GM21360 (cell line): ENCODE results near the gene CACNG4.

Experiments
- ATAC-seq: cut with Tn5 transposase; IDR thresholded peaks from one replicate; pipeline ENCODE4 v1.9.1; 2021; ENCODE audit warnings: mild to moderate bottlenecking, moderate library complexity; ENCODE audit not compliant: unreplicated experiment

CACNG4 gene

DNA sequence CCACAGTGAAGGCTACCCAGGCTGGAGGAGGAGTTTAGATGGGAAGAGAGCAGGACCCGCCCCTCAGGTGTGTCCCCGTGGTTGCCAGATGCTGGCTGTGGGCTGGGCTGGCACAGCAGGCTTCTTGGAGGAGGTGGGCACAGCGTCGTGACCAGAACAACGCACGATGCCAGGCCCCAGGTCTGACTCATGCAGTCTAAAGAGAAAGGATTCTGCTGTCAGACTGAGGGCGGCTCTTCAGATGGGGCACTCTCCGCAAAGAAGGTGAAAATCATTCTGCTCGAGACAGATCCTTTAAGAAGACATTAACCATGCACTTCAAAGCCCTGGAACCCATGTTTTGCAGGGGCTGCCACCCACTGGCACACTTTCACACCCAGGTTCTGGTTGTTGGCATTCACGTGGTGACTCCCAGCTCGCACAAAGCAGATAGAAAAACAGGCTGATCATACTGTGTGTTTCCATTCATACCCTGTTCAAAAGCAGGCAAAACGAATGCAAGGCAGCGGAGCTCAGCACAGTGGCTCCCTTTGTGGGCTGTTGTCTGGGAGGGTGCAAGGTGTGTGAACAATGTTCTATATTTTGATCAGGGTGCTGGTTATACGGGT is 19.0 kb downstream of the CACNG4 start:
- ATAC-seq = no peak

DNA sequence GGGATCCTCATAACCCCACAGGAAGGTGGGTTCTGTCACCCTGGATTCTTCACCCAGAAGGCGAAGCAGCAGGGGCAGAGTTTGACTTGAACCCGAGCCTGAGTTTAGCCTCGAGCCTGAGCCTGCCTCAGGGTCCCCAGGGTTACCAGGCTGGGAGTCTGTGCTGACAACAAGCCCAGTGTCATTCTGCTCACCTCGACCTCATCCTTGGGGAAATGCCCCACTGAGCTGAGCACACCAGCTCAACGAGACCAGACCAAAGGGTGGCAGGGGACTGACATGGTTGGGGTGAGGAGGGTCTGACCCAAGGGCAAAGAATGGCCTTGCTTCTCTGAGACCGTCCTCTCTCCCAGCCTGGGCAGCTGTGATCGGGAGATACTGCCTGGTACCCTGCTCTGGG is 20.2 kb downstream of the CACNG4 start:
- ATAC-seq = no peak

- no peak for ATAC-seq
Observed at GRCh38 chr17:66985338-66986237, 21.1 kb downstream of the CACNG4 start.

- ATAC-seq = no peak
Observed at GRCh38 chr17:66986659-66987058, 22.2 kb downstream of the CACNG4 start.

DNA sequence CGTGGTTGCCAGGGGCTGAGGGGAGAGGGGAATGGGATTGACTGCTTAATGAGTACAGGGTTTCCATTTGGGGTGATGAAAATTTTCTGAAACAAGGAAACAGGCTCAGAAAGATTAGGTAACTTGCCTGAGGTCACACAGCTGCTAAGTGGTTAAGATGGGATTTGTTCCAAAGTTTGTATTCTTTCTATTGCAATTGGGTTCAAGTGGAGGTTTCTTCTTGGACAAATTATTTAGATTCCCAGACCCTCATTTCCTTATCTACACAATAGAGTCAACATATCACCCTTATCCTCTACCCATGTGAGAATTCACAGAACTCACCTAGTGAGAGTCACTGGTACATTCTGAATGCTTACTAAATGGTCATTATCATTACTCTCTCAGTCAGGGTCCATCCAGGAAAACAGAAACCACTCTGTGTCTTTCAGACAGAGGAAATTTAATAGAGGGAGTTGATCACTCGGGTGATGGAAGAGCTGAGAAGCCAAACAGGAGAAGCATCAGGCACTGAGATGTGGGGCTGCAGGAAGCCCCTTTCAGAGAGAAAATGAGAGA is 22.6 kb downstream of the CACNG4 start:
- no peak for ATAC-seq

DNA sequence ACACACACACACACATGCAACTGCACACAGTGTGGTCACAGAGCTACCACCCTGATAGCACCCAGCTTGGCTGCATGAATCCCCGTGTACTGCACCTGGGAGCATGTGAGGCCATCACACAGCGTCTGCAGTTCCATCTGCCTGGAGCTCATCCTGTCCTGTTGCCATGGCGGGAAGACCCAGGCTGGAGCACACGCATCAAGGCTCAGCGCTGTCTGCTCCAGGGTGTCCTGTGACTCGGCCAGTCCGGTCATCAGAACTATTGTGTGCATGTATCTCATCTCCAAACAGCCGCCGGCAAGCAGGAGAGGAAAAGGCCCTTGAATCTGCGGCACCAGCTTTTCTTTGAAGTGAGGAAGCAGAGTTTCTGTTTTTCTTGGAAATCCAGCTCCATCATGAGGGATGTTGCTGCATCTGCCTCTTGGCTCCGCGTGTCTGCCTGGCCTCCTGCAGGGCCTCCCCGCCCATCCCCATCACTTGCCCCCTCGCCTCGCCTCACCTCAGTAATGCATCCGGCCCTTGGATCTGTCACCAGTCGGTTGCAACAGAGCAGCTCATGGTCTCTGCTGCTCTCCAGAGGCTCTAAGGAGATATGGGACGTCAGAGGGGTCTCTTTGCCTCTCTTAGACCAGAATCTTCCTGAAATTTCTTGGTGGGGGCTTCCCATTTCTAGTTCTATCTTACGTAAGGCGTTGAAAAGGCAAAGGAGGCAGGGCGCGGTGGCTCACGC is 23.7 kb downstream of the CACNG4 start:
- no peak for ATAC-seq

- ATAC-seq = no peak
Observed at GRCh38 chr17:66989076-66989475, 24.6 kb downstream of the CACNG4 start.

DNA sequence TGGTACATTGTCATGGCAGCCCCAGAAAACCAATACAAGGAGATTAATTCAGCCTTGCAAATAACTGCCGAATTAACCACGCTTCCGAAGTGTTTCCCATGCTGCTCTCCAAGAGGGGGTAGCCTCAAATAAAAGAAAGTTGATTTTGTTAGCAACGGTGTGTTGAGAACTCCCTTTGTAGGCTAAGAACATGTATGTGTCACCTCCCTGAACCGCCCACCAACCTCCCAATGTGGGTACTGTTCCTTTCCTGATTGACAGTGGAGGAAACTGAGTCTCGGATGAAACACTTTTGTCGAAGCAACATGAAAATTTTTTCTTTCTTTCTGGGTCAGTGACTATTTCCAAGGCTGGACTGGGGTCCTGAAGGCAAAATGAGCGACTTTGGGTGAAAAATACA is 25.1 kb downstream of the CACNG4 start:
- no peak for ATAC-seq

DNA sequence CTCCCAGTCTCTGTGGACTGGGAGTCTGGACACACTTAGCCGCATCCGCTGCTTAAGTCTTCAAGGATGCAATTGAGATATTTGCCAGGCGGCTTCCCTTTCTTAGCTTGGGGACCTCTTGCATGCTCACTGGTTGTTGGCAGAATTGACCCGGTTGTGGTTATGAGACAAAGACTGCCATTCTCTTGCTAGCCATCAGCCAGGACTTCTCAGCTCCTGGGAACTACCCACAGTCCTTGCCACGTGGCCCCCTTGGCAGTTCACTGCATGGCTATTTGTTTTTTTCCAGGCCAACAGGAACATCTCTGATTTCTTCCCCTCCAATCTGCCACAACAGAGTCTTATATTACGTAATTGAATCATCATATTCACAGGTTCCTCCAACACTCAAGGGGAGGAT is 25.5 kb downstream of the CACNG4 start:
- ATAC-seq = no peak

- no peak for ATAC-seq
Observed at GRCh38 chr17:66992911-66993442, 28.5 kb downstream of the CACNG4 start.

DNA sequence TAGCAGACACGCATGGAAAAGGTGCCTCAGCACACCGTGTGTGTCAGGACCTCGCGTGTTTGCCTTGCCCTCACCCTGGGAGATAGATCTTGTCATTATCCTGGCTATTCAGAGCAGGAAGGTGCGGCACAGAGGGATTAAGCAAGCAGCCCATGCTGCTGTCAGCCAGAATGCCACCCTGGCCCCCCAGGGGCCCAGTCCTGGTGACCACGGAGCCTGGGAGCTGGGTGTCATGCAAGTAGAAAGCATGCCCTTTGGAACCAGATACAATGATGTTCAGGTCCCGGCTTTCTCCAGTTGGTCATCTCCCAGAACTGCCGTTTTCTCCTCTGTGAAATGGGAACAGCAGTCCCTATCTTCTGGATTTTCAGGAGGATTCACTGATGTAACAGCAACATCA is 29.9 kb downstream of the CACNG4 start:
- no peak for ATAC-seq

DNA sequence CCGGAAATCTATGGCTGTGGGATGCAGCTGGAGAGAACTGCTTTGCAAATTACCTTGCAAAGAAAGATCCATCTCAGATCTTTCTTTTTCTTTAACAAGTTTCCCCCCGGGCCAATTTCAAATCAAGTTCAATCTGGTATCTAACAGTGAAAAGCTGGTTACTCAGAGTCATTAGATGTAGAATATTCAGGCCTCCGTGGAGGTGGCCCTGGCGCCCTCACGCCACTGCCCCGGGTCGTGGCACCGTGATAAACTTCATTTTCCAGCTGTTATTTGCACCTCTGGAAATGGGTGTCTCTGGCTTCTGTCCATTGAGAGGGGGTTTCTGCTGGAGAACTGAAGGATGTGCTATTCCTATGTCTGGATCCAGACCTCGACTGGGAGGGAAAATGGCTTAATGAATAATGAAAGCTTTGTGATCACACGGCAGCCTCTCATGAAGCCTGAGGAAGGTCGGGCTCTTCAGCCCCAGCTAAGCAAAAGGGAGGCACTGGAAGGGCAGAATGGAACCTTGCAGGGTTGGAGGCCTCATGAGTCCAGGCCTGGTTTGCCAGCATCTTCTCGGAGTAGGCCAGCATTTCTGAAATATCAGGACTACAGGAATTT is 30.5 kb downstream of the CACNG4 start:
- no peak for ATAC-seq

DNA sequence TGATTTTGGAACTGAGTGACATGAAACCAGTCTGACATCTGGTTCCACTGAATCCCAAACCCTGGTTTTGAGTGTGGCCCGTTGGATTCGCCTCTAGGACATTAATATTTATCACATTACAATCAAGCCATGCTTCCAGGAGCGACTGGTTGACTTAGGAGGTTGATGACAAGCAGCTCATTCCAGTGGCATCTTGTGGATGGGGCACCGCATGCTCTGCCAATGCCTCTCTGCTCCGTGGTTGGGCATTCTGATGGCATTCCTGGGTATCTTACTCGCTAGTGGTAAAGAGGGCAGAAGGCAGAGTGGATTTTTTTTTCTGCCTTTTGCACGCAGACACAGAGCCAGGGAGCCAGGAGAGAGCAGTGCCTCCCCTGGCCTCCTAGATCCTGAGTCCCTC is 31.4 kb downstream of the CACNG4 start:
- ATAC-seq = no peak

GRCh38 chr17:66996926-66997325 is 32.4 kb downstream of the CACNG4 start:
- ATAC-seq = no peak

DNA sequence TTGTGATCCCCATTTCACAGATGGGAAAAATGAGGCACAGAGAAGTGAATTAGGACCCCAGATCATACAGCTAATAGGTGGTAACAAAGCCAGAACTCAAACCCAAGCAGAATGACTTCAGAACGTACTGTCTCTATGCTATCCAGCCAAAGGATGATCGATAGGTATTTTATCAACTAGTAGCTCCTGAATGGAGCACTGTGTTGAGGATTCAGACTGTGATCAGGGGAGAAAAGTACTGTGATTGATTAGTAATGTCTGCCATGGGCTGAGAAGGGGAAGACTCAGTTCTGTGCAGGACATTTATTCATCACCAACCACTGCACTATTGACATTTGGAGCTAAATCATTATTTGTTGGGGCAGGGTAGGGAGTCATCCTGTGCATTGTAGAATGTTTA is 38.7 kb downstream of the CACNG4 start:
- no peak for ATAC-seq

- ATAC-seq = no peak
Observed at GRCh38 chr17:67004181-67004580, 39.7 kb downstream of the CACNG4 start.

DNA sequence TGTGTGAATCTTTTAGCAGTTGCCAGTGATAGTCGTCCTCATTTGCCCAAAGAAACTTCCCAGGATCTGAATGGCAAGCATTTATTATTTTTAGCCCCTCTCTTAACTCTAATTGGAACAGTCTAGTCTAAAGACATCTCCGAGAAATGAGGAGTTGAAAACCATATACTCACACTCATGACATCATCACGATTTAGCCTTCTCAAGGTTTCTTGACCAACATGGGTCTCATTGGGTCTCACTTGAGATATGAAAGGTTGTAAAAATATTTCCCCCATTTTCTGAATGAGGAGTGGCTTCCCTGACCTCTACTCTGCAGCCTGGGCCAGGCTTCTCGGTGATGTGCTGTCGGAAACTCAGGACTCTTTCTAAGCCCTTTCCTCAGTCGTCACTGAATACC is 42.8 kb downstream of the CACNG4 start:
- no peak for ATAC-seq

- no peak for ATAC-seq
Observed at GRCh38 chr17:67008101-67008500, 43.6 kb downstream of the CACNG4 start.

DNA sequence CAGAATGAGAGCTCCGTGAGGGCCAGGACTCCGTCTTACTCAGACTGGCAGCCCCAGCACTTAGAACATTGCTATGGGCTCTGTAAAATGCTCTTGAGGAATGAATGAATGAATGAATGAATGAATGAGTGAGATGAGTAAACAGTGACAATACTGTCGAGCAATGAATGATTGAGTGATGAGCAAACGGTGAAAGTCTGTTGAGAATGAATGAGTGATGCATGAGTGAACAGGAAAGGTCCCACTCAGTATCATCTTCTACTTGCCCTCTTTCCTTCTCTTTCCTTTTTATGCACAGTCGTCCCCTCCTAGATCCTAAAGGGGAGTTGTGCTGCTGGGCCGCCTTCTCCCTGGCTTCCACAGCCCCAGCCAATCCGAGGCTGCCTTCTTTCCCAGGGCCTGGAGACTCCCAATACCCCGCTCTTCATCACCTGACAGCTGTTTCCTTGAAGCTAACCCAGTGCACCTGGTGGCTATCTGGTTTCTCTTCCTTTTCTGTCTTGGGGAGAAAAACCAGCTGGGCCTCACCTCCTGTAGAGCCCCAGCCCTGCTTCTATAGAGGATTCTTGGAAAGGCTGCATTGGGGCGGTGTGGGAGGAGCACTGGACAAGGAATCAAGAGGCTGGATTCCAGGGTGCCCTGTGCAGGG is 47.1 kb downstream of the CACNG4 start:
- no peak for ATAC-seq

DNA sequence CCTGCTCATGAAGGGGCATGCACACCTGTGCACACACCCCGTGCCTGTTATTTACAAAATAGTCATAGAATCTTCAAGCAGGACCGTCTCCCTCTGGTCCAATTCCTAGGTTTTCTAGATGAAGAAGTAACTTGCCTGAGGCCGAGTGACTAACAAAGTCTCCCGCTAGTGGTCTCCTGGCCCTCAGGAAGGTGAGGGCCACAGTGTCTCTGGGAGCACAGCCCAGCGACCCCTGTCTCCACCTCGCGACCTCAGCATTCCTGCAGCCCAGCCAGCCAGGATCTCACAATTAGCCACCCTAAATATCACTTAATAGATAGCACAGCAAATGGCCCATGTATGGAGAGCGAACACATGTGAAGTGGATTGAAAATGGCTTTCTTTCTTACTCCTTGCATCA is 49.4 kb downstream of the CACNG4 start:
- no peak for ATAC-seq
